OCI-LY7 (cell line): ENCODE results near the gene CENPI.

Experiments
- EZH2phosphoT487 ChIP-seq: fragments of 200-600 bp; sonication (generic); IDR thresholded peaks from 2 replicates; pipeline ENCODE4 v1.6.1; 2018; ENCODE audit warnings: low read depth, borderline replicate concordance, mild to moderate bottlenecking, mixed run types, antibody characterized with exemption, low read length, moderate library complexity, mixed read lengths
- TF ChIP-seq, protein P1 (sequence below): fragments of 200-600 bp; sonication (generic); conservative IDR thresholded peaks from 2 replicates; pipeline ENCODE4 v1.5.1; 2014; ENCODE audit warnings: mild to moderate bottlenecking, antibody characterized with exemption, low read length, moderate library complexity, mixed read lengths

DNA sequence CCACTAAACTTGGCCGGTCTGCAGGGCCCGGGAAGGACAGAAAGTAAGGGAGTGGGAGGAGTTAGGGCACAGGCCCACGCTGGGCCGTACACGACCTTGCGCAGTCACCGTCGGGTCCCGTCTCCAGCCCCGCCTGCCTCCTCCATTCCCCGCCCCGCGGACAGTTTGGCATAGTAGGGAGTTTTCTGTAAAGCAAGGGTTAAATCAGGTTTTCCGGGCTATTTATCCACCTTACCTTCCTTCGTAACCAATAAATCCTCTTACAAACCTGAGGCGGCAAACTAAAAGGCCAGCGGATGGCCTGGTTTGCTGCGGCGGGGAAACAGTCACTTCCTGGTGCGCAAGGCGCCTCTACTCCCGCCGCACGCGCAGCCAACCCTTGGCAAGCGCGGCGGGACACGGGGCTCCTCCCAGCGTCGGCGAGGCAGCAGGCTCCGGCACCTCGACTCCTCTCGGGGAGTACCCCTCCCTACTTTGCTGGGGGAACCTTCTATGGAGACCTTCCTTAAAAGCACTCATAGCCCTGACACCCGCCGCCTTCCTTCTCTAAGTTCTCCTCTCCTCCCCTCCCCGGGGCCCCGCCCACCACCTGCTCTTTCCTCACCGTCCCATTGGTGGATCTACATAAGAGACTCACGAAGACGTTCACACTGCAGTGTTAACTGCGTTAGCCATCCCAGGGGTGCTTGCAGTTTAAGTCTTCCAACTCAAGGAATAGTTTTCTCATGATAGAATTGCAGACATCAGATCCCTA, 46.3 kb upstream of the CENPI start, which contains the start of gene TRMT2B:
- TF ChIP-seq, protein P1, sequence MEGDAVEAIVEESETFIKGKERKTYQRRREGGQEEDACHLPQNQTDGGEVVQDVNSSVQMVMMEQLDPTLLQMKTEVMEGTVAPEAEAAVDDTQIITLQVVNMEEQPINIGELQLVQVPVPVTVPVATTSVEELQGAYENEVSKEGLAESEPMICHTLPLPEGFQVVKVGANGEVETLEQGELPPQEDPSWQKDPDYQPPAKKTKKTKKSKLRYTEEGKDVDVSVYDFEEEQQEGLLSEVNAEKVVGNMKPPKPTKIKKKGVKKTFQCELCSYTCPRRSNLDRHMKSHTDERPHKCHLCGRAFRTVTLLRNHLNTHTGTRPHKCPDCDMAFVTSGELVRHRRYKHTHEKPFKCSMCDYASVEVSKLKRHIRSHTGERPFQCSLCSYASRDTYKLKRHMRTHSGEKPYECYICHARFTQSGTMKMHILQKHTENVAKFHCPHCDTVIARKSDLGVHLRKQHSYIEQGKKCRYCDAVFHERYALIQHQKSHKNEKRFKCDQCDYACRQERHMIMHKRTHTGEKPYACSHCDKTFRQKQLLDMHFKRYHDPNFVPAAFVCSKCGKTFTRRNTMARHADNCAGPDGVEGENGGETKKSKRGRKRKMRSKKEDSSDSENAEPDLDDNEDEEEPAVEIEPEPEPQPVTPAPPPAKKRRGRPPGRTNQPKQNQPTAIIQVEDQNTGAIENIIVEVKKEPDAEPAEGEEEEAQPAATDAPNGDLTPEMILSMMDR: no peak
- no peak for TF ChIP-seq EZH2phosphoT487
